MM.1S (cell line): Measurements from ENCODE around the gene CCDC73.

Experiments used
- DNase-seq: peaks from one replicate; pipeline ENCODE4 v3.0.0-alpha.2; 2015
- H2AFZ ChIP-seq: fragments of 300-600 bp; sonication (generic); 2 replicates; pipeline ENCODE4 v1.6.0; 2016; ENCODE audit warnings: antibody characterized with exemption, low read length
- H3F3A ChIP-seq: fragments of 300-600 bp; sonication (generic); 2 replicates; pipeline ENCODE4 v1.6.1; 2016; ENCODE audit warnings: mild to moderate bottlenecking, antibody characterized with exemption, low read length, moderate library complexity, mixed read lengths; ENCODE audit not compliant: insufficient read depth
- H3K27ac ChIP-seq: fragments of 300-600 bp; sonication (generic); 2 replicates; pipeline ENCODE4 v1.5.1; 2016; ENCODE audit warnings: mild to moderate bottlenecking, low read length
- H3K27me3 ChIP-seq: fragments of 300-600 bp; sonication (generic); replicated peaks from 2 replicates; pipeline ENCODE4 v1.6.0; 2016; ENCODE audit warnings: low read length; ENCODE audit not compliant: insufficient read depth
- H3K36me3 ChIP-seq: fragments of 300-600 bp; sonication (generic); replicated peaks from 2 replicates; pipeline ENCODE4 v1.6.1; 2016; ENCODE audit warnings: mild to moderate bottlenecking, low read length, mixed read lengths; ENCODE audit not compliant: insufficient read depth
- H3K4me1 ChIP-seq: fragments of 300-600 bp; sonication (generic); 2 replicates; pipeline ENCODE4 v1.6.1; 2016; ENCODE audit warnings: low read length, mixed read lengths
- H3K4me2 ChIP-seq: fragments of 300-600 bp; sonication (generic); 2 replicates; pipeline ENCODE4 v1.6.0; 2016; ENCODE audit warnings: low read depth, low read length
- H3K4me3 ChIP-seq: fragments of 300-600 bp; sonication (generic); 2 replicates; pipeline ENCODE4 v1.5.1; 2016; ENCODE audit warnings: low read length, mixed read lengths
- H3K79me2 ChIP-seq: fragments of 300-600 bp; sonication (generic); 2 replicates; pipeline ENCODE4 v1.6.1; 2016; ENCODE audit warnings: mixed run types, low read length, mixed read lengths
- H3K9ac ChIP-seq: fragments of 300-600 bp; sonication (generic); 2 replicates; pipeline ENCODE4 v1.6.1; 2016; ENCODE audit warnings: low read length, mixed read lengths
- H3K9me2 ChIP-seq: fragments of 300-600 bp; sonication (generic); replicated peaks from 2 replicates; pipeline ENCODE4 v1.6.1; 2016; ENCODE audit warnings: mild to moderate bottlenecking, low read length, mixed read lengths; ENCODE audit not compliant: insufficient read depth
- H3K9me3 ChIP-seq: fragments of 300-600 bp; sonication (generic); replicated peaks from 2 replicates; pipeline ENCODE4 v1.6.1; 2016; ENCODE audit warnings: mild to moderate bottlenecking, low read length, mixed read lengths; ENCODE audit not compliant: insufficient read depth
- H4K20me1 ChIP-seq: fragments of 300-600 bp; sonication (generic); 2 replicates; pipeline ENCODE4 v1.6.1; 2016; ENCODE audit warnings: mild to moderate bottlenecking, low read length, moderate library complexity, mixed read lengths; ENCODE audit not compliant: insufficient read depth
- EZH2 ChIP-seq: fragments of 300-600 bp; sonication (generic); optimal IDR thresholded peaks from 2 replicates; pipeline ENCODE3; 2017; ENCODE audit warnings: low read depth, mild to moderate bottlenecking, antibody characterized with exemption, low read length, mixed read lengths
- EZH2phosphoT487 ChIP-seq: fragments of 300-600 bp; sonication (generic); IDR thresholded peaks from 2 replicates; pipeline ENCODE4 v1.6.1; 2018; ENCODE audit warnings: antibody characterized with exemption, low read length
- TF ChIP-seq, protein P1 (sequence below): fragments of 300-600 bp; sonication (generic); IDR thresholded peaks from 2 replicates; pipeline ENCODE4 v1.5.1; 2016; ENCODE audit warnings: antibody characterized with exemption, low read length, mixed read lengths

Gene CCDC73

DNA sequence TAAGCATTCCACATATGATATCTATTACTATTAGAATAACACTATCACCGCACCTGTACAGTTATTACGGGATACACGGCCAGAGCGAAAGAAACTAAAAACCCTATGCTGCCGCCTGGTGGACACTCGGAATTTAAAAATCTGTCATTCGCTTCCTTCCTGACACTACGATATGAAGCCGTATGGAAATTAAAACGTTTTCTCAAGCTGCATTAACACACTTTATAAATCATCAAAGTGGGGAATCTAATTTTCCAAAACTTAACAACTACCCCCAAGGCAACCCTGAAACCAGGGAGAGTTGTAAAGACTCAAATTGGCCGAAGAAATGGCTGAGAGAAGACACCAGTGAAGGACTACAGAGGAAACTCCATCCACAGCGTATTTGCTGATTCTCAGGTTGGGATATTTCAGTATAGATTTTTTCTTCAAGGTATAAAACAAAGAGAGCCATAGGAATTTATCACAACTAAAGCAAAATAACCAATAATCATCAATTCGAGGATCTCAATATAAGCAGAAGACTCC, 1.4 kb downstream of the CCDC73 start:
- peak; percentile 64 for DNase-seq
- no peak overlapping the region for H3K9ac ChIP-seq
- H3K4me3 ChIP-seq = peak overlapping the region; percentile 48

DNA sequence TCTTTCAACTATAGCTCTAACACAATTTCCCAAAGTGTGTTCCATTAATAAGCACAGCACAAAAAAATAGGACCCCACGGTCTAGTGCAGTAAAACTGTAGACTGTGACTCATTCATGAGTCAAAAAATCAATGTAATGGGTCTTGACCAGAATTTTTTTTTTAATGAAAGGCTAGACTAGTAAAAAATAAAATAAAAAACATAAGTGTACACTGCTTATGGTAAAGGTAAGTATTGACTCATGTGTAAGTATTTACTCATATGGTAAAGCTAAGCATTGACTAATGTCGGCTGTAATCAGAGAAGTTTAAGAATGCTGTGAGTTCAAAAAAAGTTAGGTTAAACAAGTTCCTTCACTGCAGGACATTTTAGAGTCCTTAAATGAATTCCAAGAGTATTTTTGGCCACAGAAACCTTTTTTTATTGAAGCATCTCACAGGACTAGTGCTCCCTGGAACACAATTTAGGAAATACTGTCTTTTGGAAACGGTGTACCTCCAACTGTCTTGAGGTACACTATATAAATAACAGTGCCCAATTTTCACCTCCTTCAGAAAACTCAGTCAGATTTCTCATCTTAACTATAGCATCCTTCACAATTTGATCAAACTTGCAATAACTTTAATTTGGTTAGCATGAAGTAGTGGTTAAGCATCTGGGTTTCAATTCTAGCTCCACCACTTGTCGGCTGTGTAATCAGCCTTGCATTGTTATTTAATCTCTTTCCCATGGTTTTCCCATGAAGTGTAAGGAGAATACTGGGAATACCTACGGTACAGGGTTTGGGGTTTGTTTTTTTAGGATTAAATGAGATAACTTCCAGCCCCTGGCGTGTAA, 2.1 kb downstream of the CCDC73 start:
- Histone ChIP-seq H3K79me2 (no peaks in the 10 kb centered on the region), H3K9me3 (no peaks in the 10 kb centered on the region), H3K9me2 (no peaks in the 10 kb centered on the region), H3F3A (no peaks in the 10 kb centered on the region), H4K20me1 (no peaks in the 10 kb centered on the region), H2AFZ (peak overlapping the region; percentile 63; the same call in 1 of the 2 replicates), H3K9ac (no peak overlapping the region), H3K4me1 (no peaks in the 10 kb centered on the region), H3K27ac (no peak overlapping the region), H3K36me3 (no peaks in the 10 kb centered on the region), H3K4me3 (peak overlapping the region; percentile 48; the same call in 1 of the 2 replicates), H3K4me2 (peak overlapping the region; percentile 73; the same call in 1 of the 2 replicates), H3K27me3 (no peaks in the 10 kb centered on the region)
- no peak for TF ChIP-seq EZH2
- TF ChIP-seq EZH2phosphoT487 = no peak
- TF ChIP-seq, protein P1, sequence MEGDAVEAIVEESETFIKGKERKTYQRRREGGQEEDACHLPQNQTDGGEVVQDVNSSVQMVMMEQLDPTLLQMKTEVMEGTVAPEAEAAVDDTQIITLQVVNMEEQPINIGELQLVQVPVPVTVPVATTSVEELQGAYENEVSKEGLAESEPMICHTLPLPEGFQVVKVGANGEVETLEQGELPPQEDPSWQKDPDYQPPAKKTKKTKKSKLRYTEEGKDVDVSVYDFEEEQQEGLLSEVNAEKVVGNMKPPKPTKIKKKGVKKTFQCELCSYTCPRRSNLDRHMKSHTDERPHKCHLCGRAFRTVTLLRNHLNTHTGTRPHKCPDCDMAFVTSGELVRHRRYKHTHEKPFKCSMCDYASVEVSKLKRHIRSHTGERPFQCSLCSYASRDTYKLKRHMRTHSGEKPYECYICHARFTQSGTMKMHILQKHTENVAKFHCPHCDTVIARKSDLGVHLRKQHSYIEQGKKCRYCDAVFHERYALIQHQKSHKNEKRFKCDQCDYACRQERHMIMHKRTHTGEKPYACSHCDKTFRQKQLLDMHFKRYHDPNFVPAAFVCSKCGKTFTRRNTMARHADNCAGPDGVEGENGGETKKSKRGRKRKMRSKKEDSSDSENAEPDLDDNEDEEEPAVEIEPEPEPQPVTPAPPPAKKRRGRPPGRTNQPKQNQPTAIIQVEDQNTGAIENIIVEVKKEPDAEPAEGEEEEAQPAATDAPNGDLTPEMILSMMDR = no peak
- DNase-seq = no peak

More for the DNA sequence above, 1.4 kb downstream of the CCDC73 start:
- Histone ChIP-seq H3K4me2 (peak overlapping the region; percentile 73), H3K9me2 (no peaks in the 10 kb centered on the region), H3F3A (no peaks in the 10 kb centered on the region), H3K79me2 (no peaks in the 10 kb centered on the region), H3K9me3 (no peaks in the 10 kb centered on the region), H3K4me1 (no peaks in the 10 kb centered on the region), H3K36me3 (no peaks in the 10 kb centered on the region), H2AFZ (peak overlapping the region; percentile 63), H4K20me1 (no peaks in the 10 kb centered on the region), H3K27ac (no peak overlapping the region), H3K27me3 (no peaks in the 10 kb centered on the region)
- TF ChIP-seq, protein P1 = peak; percentile 69
- TF ChIP-seq EZH2phosphoT487 = no peak

DNA sequence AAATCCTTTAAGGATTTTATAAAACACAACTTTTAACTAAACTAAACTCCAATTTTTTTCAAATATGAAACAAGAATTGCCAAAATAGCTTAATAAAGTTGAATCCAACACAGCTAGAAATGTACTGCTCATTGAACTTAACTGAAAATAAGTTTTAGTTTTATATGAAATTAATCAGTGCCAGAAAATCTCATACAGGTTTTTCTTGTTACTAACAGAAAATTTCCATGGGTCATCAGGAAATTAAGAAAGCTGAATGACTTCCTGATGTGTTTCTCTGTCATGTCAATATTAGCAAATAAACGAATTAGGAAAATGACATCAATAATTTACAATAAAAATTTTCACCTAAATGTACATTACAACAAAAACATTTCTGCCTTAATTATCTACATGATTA, 3.5 kb downstream of the CCDC73 start:
- no peaks in the 10 kb centered on the region for H3K36me3 ChIP-seq
- H3K4me1 ChIP-seq = 0 out of 2 replicates have a peak, but pooled peaks cover 2% of the 10 kb centered on the region
- no peak for DNase-seq
- H3K27ac ChIP-seq = no peak overlapping the region
- no peaks in the 10 kb centered on the region for H3K27me3 ChIP-seq
- no peak overlapping the region for H3K4me3 ChIP-seq
- no peaks in the 10 kb centered on the region for H3K79me2 ChIP-seq
- no peak overlapping the region for H3K4me2 ChIP-seq
- no peak overlapping the region for H3K9ac ChIP-seq
- no peaks in the 10 kb centered on the region for H3K9me2 ChIP-seq
- no peaks in the 10 kb centered on the region for H3K9me3 ChIP-seq
- H2AFZ ChIP-seq = no peak overlapping the region
- H3F3A ChIP-seq = no peaks in the 10 kb centered on the region
- H4K20me1 ChIP-seq = no peaks in the 10 kb centered on the region
- no peak for TF ChIP-seq EZH2phosphoT487
- TF ChIP-seq EZH2 = no peak
- TF ChIP-seq, protein P1 = no peak
